Measurements from ENCODE around the gene ERN1.

The ERN1 gene

DNA sequence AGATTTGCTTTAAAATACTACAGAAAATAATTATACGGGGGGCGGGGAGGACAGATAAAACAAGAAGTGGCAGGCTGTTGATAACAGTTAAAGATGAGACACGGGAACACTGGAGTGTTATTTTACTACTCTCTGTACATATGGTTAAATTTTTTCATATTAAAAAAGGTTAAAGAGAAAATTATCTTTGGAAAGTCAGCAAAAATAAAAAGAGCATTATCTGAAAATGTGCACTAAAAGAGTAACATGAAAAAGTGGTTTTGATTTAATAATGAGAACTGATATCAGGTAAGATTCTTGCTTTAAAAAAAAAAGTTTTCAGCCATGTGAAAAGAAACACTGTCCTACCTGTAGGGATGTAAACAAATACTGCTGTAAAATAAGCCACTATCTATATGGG is 46.9 kb downstream of the ERN1 start:
- no peak for DNase-seq

DNA sequence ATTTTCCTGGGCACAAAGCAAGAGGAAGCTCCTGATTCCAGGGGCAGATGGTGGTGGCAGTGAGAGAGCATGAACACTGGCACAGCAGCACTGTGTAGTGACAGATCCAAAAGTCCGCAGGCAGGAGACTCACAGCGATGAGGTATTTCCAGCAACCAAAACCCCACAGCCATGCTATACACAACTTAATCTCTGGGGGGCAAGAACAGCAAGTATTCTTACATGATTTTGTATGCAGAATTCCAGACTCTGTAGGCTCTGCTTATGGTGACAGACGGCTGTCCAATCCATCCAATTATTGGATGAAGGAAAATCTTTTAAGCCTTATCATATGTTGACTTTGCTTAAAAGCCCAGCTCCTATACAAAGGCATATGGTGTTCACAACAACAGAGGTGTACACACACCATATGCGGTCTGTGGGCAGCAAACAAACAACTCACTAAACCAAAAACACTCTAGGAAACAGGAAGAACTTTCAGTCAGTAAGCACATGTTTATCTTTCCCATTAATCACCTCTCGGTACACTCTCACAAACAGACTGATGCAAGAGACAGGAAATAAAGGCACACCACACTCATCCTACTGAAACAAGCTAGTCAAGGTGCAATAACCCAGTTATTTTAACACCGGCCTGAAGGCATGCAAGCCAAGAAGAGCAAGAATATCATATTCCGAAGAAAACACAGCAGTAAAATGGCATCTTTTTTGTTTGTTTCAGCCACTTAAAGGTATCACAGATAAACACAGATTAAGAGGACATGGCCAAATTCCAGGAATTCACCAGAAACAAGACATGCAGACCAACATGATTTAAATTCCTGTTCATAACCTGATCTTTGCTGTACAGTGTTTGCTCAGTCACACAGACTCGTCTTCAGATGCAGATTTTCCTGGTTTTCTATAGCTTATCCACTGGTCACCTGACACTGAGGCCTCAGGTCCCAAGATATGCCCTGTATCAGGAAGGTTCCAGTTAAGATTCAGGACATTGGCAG is 47.8 kb downstream of the ERN1 start:
- peak; percentile 24 for DNase-seq

DNA sequence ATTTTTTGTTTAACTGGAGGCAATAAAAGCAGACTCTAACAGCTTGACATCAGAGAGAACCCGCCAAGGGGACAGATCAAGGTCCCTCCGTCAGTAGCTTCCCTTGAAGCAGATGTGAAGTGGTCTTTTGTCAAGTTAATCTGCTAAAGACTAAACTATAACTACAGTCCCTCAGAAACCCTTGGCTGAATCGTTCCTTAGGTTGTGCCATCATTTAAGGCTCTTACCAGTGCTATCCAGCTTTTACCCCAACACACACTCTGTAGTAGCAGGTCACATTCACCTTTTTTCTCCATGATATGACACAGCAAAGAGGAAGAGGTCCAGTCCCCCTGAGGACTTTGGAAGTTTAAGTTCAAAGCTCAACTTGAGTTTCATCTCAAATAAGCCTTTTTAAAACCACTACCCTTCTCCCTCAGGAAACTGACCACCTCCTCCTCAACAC is 49.7 kb downstream of the ERN1 start:
- DNase-seq: no peak

DNA sequence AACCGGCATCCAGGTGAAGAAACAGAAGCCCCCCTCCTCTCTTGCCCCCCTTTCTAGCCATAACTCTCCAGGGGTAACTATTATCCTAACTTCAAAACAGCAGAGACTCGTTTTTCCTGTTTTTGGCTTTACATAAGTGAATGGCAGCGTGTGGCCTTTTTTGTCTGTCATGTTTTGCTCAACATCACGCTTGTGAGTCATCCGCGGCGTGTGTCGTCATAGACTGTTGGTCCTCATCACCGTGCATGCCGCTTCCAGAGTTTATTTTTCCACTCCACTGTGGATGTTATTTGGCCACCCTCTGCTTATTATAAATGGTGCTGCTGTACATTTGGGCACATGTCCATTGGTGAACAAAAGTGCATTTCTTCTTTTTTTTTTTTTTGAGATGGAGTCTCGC is 52.6 kb downstream of the ERN1 start:
- no peak for DNase-seq

DNA sequence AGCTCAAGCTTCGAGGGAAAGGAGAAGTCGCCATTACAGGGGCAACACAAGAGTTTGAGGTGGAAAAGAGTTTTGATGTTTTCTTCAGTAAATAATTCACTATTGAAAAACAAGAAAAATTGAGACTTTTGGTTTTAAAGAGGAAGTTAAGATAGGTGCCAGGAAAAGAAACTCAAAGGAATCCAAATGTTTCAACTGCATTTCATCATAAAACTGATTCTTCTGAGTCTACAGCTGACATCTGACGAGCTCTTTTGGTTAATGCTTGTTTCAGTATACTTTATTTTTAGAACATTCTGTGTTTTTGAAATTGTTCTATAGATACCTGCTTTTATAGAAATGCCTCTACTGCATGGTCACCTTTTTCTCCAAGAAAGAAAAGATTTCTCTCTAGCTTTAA is 54.0 kb downstream of the ERN1 start:
- no peak for DNase-seq

DNA sequence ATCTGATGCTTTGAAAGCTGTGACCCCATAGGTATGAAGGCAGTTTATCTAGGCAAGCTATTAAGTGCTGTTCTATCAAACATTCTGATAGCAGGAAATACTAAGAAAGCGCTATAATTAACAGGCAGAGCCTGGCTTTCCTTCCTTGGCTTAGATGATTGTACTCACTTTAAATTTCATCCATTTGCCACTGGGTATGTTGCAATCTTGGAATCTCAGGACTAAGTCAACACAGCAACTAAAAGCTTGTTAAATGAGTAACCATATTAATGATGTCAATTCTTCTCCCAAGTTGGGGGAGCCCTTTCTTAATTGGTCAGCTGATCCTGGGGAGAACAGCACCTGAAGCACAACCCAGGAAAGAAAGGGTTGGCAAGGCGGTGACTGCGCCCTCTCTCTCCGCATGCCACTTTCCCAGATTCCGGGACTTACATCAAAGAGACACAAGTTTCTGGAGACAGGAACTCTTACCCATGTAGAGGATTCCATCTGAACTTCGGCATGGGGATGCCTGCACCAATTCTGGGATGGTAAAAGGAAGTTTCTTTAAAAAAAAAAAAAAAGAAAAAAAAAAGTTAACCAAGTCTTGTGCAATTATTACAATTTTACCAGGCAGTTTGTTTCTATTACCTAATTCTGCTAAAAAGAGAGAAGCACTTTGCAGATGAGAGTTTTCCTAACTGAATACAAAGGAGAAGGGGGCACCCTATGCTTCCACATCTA is 55.1 kb downstream of the ERN1 start:
- DNase-seq: no peak

DNA sequence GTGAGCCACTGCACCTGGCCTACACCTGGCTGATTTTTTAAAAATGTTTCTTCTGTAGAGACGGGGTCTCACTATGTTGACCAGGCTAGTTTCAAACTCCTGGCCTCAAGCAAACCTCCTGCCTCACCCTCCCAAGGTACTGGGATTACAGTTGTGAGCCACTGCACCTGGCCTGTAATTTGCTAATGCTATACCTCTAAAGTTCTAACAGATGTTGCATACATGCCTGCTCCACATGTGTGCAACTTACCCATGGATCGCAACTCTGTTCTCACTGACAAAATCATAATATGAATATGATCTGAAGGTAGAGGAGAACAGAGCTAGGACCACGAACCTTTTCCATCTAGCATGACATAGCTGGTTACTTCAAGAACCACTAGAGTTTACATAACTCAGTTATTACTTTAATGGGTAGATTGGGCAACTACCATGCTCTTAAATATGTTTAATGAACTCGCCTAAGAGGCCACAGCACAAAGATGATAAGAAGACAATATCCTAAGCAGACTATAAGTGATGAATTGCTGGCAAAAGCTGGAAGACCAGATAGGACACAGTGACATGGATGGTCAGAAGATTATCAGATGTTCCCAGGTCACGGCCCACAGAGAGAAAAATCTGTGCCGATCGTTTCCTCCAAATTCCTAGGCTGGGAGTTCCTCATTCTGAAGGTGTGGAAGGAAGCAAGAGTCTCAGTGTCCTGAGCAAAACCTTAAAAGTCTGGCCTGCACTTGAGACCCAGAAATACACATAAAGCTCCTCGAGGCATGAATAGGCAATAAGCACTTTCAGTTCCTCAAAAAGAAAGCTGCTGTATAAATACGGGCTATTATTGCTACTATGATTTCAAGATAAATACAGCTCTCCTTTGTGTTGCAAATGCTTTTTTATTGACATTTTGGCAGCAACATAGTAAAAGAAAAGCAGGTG is 55.9 kb downstream of the ERN1 start:
- no peak for DNase-seq

DNA sequence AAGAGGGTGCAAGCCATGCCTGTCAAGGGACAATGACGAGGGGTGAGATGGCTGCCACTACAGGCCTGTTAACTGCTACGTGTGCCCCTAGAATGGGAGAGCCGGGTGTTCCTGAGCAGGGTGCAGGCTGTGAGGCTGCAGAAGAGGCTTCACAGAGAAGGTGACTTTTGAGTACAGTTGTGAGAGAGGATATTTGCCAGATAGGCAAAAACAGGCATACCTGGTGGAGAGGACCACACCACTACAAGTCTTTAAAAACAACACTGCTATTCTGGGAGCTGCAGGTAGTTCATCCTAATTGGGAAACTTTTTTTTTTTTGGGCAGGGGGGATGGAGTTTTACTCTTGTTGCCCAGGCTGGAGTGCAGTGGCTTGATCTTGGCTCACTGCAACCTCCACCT is 58.8 kb downstream of the ERN1 start:
- no peak for DNase-seq

DNA sequence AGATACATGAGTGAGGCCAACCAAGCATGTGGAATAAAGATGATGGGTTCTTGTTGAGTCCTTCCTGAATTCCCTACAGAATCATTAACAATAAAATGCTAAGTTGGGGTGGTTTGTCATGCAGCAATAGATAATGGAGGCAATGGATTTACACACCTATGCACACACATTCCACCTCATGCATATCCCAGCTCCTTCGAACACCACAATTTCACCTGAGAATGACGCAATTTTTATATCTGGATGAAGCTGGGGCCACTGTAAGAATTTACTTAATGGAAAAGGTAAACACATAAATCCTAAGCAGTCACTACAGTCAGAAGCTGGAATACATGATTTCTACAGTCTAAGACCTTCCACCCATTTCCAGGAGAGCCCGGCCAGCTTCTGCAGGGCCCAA is 59.7 kb downstream of the ERN1 start:
- DNase-seq: no peak

DNA sequence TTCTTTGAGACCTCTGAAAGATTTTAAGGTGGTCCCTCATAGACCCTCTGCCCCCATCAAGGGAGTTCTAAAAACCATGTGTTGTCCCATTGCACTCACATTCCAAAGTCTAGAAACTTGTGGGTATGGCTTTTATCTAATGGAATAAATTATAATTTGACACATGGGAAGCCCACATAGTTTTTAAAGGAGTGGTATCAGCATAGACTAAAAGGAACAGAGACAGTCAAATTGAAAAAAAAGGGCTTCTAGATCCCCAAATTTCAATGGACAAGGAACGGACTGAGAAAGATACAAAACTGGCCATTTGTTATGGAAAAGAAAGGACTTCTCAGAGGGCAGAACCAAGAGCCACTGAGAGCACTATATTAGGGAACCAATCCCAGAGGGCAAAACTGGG is 60.8 kb downstream of the ERN1 start:
- DNase-seq: no peak

DNA sequence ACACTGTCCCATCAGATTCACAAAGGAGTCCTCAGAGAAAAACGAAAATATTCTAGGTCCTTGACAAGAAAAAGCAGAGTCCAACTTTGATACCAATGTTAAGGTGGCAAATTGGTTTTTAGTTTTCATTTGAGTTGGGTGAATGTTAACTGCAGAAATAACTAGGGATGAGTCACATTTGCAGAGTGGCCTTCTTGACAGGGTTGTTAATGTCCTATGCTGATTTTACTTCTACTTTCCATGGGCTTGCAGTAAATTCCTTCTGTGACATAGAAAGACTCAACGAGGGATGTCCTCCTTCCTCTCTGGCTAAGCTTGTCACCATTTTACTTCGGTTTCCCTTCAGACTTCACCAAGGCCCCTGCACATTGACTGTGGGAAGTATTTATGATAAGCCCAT is 62.3 kb downstream of the ERN1 start:
- DNase-seq: no peak

DNA sequence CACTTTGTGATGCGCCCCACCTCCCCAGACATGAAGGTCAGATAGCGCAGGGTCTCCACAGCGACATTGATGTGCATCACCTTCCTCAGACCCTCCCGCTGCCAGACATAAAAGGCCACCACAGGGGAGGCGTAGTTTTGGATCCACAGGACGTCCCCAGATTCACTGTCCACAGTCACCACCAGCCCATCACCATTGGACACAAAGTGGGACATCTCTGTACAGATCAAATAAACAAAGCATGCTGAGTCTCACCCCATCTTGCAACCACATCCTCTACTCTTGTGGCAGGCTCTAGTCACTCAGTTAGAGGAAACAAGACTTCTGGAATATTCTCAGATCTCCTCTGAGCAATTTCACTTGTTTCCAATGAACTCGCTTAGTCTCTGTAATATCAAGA is 63.2 kb downstream of the ERN1 start:
- no peak for DNase-seq

DNA sequence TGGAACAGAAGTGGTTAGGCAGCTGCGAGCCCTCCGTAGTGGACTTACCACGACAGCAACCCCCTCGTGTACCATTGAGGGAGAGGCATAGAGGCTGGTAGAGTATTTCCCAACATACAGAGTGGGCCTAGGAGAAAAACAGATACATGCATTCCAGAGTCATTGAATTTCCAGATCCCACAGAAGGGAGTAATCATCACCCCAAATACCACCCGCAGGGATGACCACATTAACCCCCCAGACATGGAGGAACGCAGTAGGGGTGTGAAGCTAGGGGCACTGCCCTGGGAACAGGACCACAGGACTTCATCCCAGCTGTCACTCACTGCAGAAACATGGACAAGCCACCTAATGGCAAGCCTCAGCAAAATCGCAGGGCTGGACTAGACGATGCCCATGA is 64.8 kb downstream of the ERN1 start:
- DNase-seq: no peak

DNA sequence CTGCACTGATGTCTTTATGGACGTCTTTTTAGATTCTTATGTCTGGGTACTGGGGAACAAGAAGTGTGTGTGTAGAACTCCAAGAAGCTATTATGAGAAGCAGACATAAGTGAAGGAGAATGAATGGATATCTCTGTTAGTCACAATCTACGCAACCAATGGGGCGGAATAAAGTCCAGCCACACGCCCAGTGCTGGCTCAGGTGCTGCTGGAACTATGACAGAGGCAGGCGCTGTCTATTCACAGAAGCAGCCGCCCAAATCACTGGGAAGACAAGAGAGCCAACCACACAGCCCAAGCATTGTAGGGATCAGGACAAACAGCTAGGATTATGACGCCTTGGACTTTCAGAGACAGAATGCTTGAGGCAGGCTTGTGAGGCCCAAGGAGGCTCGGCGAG is 65.6 kb downstream of the ERN1 start:
- no peak for DNase-seq

DNA sequence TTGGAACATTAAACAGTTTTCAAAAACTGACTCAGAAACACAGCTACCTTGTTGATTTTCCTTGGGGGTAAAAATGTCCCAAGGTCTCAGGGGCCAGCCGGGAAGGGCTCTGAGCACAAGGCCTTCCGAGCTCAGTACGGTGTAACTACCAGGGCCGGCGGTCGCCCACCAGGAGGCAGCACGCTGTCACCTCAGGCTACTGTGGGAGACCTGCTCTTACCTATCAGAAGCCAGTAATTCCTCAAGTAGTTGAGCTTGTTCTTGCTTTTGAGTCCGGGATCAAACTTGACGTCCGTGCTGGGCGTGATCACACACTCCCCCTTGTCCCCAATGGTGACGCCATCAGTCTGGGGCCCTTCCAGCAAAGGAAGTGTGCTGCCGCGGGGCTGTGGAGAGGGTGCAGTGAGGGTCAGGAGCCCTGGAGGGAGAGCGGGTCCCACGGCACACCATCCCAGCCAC is 66.1 kb downstream of the ERN1 start:
- peak; percentile 73 for DNase-seq

DNA sequence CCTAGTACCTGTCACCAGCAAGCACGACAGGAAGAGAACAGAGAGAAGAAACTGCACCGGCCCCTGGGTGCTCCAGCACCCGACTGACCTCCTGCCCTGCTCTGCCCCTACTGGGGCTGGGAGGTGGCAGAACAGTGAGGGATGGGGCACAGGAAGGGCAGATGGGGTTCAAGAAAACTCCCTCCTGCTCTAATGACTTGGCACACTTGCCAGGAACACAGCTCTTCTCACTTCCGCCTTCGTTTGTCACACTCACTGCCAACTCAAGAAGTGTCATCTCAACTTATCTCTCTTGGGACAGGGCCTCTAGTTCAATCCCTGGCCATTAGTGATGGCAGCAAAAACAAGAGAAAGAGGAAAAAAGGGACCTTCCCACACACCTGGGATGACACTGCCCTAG is 66.9 kb downstream of the ERN1 start:
- DNase-seq: no peak

DNA sequence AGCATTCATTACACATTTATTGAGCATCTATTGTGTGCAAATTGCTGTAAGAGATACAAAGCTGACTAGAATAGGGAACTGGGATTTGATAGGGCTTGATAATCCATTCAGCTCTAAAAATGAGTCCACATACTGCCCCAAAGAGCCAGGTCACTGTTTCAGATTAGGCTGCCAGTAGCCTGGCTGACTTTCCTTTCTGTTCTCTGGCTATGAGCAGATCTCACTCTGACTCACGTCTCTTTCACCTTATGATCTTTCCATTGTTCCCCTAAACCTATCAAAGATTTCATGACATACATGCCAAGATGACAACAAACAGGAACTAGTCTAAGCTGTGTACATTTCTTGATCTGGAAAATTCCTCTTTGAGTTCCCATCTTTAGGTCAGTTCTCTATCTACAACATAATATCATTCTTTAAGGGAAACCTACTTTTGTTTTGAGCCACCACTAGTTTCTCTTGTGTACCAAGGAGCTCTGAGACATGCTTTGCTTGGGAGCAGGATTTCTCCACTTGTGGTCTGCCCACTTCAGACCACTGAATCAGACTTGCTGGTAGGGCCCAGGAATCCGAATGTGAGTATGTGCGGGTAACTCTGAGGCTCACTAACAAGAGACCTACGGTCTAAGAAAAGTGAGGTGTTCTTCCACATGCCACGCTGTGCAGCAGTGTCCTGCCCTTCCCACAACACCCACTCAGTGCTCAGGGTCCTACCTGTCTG is 68.6 kb downstream of the ERN1 start:
- peak; percentile 42 for DNase-seq

DNA sequence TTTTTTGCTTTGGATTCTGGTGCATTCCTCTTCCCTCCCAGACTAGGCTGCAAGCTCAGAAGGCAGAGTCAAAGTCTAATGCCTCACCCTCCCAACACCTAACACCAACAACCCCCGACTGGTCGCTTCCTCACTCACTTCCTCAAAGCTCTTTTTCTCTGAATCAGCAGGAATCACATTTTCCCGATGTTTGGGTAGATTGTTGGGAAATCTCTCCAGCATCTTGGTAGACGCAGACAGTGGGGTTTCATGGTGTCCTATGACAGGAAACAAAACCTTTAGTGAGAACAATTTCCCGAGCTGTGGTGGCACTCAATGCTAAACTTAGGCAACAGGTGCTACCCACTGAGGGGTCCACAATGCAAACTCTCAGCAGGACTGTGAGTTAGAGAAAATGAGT is 69.6 kb downstream of the ERN1 start:
- DNase-seq: no peak

DNA sequence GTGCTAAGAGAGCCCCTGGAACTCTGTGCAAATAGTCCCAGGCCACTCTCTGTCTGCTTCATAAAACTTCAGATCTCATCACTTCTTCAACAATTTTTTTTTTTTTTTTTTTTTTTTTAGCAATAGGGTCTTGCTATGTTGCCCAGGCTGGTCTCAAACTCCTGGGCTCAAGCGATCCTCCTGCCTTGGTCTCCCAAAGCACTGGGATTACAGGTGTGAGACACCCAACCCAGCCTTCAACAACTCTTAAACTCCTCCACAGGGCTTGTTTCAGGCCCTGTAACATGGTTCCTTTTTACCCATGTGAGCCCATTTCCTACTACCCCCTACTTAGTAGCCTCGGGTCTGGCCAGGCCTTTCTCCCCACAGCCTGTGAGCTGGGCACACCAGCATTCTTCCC is 70.2 kb downstream of the ERN1 start:
- no peak for DNase-seq

DNA sequence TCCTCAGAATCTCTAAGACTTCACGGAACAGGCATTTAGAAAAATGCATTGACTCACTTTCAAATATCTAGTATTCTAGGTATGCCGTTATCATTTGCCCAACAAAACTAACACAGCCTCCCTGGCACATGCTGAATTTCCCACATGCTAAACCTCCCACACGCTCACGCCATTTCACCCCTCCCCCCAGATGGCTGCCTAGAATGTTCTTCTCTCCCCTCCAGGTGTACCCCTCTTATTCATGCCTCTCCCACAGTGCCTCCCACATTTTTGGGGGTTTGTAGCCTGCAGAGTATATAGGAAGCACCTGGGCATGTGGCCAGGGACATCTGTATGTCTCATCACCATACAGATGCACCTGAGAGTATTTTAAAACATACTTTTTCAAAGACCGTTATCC is 71.3 kb downstream of the ERN1 start:
- no peak for DNase-seq

DNA sequence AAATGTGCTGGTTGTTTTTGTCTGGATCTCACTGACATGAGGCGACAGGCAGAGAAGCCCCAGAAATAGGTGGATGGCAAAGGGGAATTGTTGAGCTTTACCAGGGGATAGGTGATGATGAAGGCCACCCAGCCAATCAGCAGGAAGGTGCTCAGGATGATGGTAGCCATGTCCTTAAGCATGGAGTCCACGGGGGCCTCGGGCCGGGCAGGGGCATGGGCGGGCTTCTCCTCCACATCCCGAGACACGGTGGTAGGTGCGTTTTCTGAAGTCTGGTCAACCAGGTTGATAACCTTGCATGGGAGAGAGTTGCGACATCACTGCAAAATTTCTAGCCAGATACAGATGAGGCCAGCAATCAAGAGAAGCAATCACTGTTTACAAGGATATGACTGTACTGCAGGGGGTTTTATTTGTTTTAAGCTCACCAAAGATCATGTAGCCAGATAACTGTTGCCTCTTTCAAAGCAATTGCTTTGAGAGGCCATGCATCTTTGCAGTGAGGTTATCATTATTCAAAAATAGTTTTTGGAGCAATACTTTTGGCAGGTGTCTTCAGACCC is 72.2 kb downstream of the ERN1 start:
- DNase-seq: no peak

Measured in activated CD4-positive, alpha-beta T cell treated with anti-CD3 and anti-CD28 coated beads for 48 hours (primary cell).